Measurements from ENCODE around the gene SLIT1. TPM values are rescaled to one million over a fixed set of nuclear protein-coding genes. Genes with fewer than 3 reads are reported as not detected.

Gene SLIT1
- total RNA-seq, 1 experiment from 2014 or later, result 1.0 TPM

DNA sequence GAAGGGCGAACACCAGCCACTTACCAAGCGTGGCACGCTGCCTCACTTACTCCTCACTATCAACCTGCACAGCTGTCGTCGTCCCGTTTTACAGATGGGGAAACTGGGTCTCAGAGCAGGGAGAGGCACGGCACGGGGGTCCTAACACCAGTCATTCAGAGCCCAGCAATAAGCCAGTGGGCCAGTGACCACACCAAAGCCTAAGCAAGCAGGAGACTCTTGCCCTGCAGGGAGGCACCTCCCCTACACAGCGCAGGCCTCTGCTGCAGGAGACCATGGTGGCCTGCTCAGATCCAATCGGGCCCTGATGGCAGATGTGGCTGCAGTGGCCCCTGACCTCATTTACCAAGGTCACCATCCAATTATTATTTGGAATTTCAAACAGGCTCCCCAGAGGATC lies 4.8 kb downstream of the SLIT1 start:
- H3K9me2 ChIP-seq (replicated peaks; ENCODE audit: insufficient read depth, low read length), result no peaks in the 10 kb centered on the region
- H3K27ac ChIP-seq (ENCODE audit: low read length), result no peak overlapping the region
- H3K79me2 ChIP-seq (ENCODE audit: low read length), result no peaks in the 10 kb centered on the region
- no peak for DNase-seq
- no peaks in the 10 kb centered on the region for H3K27me3 ChIP-seq (ENCODE audit: low read length)
- no peaks in the 10 kb centered on the region for H3K9me3 ChIP-seq (ENCODE audit: low read length)
- H3K36me3 ChIP-seq (ENCODE audit: insufficient read depth, low read length), result no peaks in the 10 kb centered on the region
- H3K4me2 ChIP-seq (ENCODE audit: low read depth, low read length, poor library complexity, severe bottlenecking), result no peak overlapping the region
- H3K4me3 ChIP-seq (ENCODE audit: low read length), result no peak overlapping the region
- H3K4me1 ChIP-seq (ENCODE audit: low read length), result no peaks in the 10 kb centered on the region
- H4K20me1 ChIP-seq (ENCODE audit: insufficient read depth, low read depth, low read length), result no peaks in the 10 kb centered on the region
- no peak overlapping the region for H3K9ac ChIP-seq (ENCODE audit: low read length)
- no peak overlapping the region for H2AFZ ChIP-seq (ENCODE audit: low read length)

DNA sequence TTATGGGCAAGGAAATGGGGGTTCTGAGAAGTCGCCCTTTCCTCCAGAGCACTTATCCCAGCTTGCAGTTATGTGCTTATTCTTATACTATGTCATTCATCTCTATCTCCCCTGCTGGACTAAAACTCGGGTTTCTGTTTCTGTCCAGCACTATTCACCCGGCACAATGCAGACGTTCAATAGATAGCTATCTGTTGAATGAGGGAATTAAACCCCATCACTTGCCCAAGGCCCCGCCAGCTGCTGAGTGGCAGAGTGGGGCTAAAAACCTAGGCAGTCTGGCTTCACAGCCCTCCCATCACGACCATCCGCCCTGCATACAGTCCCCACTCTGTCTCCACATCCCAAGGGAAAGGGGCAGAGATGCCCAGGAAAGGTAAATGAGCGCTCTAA lies 5.4 kb downstream of the SLIT1 start:
- Histone ChIP-seq H3K36me3 (ENCODE audit: insufficient read depth, low read length) (no peaks in the 10 kb centered on the region), H3K4me2 (ENCODE audit: low read depth, low read length, poor library complexity, severe bottlenecking) (no peak overlapping the region), H4K20me1 (ENCODE audit: insufficient read depth, low read depth, low read length) (no peaks in the 10 kb centered on the region), H2AFZ (ENCODE audit: low read length) (no peak overlapping the region), H3K27me3 (ENCODE audit: low read length) (no peaks in the 10 kb centered on the region), H3K79me2 (ENCODE audit: low read length) (no peaks in the 10 kb centered on the region), H3K9me2 (replicated peaks; ENCODE audit: insufficient read depth, low read length) (no peaks in the 10 kb centered on the region), H3K9me3 (ENCODE audit: low read length) (no peaks in the 10 kb centered on the region), H3K4me1 (ENCODE audit: low read length) (no peaks in the 10 kb centered on the region), H3K9ac (ENCODE audit: low read length) (no peak overlapping the region), H3K4me3 (ENCODE audit: low read length) (no peak overlapping the region), H3K27ac (ENCODE audit: low read length) (no peak overlapping the region)
- no peak for DNase-seq

DNA sequence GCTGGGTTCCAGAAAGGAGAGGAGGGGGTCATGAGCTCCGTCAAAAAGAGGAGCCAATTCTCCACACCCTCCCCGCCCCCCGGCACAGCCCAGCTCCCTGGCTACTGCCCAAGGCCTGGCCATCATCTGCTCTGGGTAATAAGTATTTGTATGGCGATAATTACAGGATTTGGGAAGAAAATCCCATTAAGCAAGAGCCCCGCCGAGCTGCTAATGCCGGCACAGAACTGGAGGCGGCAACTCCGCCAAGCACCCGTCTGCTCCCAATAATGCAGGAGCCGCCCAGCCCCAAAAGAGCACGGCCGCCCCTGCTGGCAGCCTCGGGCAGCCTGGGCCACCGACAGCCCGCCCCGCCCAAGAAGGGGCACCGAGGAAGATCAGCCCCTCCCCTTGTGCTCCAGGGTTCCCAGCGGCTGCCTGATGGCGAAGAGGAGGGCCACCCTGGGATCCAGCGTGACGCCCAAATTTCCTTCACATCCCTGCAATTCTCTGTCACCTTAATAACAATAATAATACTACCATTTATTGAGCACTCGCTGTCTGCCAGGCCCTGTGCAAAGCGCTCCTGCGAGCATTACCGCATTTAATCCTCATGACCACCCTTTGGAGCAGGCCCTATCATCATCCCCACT lies 5.9 kb downstream of the SLIT1 start:
- Histone ChIP-seq H3K79me2 (ENCODE audit: low read length) (no peaks in the 10 kb centered on the region), H3K4me3 (ENCODE audit: low read length) (no peak overlapping the region), H3K9me2 (replicated peaks; ENCODE audit: insufficient read depth, low read length) (no peaks in the 10 kb centered on the region), H3K9me3 (ENCODE audit: low read length) (no peaks in the 10 kb centered on the region), H3K36me3 (ENCODE audit: insufficient read depth, low read length) (no peaks in the 10 kb centered on the region), H2AFZ (ENCODE audit: low read length) (no peak overlapping the region), H3K4me1 (ENCODE audit: low read length) (no peaks in the 10 kb centered on the region), H4K20me1 (ENCODE audit: insufficient read depth, low read depth, low read length) (no peaks in the 10 kb centered on the region), H3K4me2 (ENCODE audit: low read depth, low read length, poor library complexity, severe bottlenecking) (no peak overlapping the region), H3K27me3 (ENCODE audit: low read length) (no peaks in the 10 kb centered on the region), H3K9ac (ENCODE audit: low read length) (no peak overlapping the region), H3K27ac (ENCODE audit: low read length) (no peak overlapping the region)
- no peak for DNase-seq

DNA sequence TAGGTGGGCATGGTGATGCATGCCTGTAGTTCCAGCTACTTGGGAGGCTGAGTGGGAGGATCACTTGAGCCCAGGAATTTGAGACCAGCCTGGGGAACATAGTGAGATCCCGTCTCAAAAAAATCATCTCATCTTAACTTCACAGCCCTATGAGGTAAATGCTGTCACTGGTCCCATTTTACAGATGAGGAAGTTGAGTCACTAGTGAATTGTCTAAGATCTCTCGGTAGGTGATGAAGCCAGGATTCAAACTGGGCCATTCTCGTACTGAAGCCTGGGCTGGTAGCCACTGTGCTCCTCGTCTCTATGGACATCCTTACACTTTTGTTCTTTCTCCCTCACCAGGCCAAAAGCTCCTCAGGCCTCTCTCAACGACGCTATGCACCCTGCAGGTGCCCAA lies 6.4 kb downstream of the SLIT1 start:
- Histone ChIP-seq H3K4me1 (ENCODE audit: low read length) (no peaks in the 10 kb centered on the region), H2AFZ (ENCODE audit: low read length) (no peak overlapping the region), H3K79me2 (ENCODE audit: low read length) (no peaks in the 10 kb centered on the region), H3K9ac (ENCODE audit: low read length) (no peak overlapping the region), H3K4me3 (ENCODE audit: low read length) (no peak overlapping the region), H3K27me3 (ENCODE audit: low read length) (no peaks in the 10 kb centered on the region), H3K4me2 (ENCODE audit: low read depth, low read length, poor library complexity, severe bottlenecking) (no peak overlapping the region), H3K9me3 (ENCODE audit: low read length) (no peaks in the 10 kb centered on the region), H3K36me3 (ENCODE audit: insufficient read depth, low read length) (no peaks in the 10 kb centered on the region), H4K20me1 (ENCODE audit: insufficient read depth, low read depth, low read length) (no peaks in the 10 kb centered on the region), H3K9me2 (replicated peaks; ENCODE audit: insufficient read depth, low read length) (no peaks in the 10 kb centered on the region), H3K27ac (ENCODE audit: low read length) (no peak overlapping the region)
- DNase-seq, result no peak

DNA sequence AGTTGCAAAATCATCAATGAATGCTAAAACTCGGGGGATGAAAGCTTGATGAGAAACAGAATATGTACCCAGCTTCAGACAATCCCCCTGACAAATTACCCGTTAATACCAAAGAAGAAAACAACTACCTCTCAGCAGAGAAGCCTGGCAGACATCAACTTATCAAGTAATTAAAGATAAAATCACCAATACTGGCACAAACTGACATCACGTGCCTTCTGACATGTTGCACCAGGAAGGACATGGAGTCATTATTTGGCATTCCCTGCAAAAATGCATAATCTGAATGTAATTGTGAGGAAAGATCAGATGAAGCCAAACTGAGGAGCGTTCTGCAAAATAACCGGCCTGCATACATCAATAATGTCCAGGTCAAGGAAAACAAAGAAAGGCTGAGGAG lies 7.7 kb downstream of the SLIT1 start:
- Histone ChIP-seq H3K9ac (ENCODE audit: low read length) (no peak overlapping the region), H3K4me1 (ENCODE audit: low read length) (no peaks in the 10 kb centered on the region), H3K36me3 (ENCODE audit: insufficient read depth, low read length) (no peaks in the 10 kb centered on the region), H4K20me1 (ENCODE audit: insufficient read depth, low read depth, low read length) (no peaks in the 10 kb centered on the region), H3K79me2 (ENCODE audit: low read length) (no peaks in the 10 kb centered on the region), H2AFZ (ENCODE audit: low read length) (no peak overlapping the region), H3K9me3 (ENCODE audit: low read length) (no peaks in the 10 kb centered on the region), H3K9me2 (replicated peaks; ENCODE audit: insufficient read depth, low read length) (no peaks in the 10 kb centered on the region), H3K4me3 (ENCODE audit: low read length) (no peak overlapping the region), H3K4me2 (ENCODE audit: low read depth, low read length, poor library complexity, severe bottlenecking) (no peak overlapping the region), H3K27ac (ENCODE audit: low read length) (no peak overlapping the region), H3K27me3 (ENCODE audit: low read length) (no peaks in the 10 kb centered on the region)
- no peak for DNase-seq

DNA sequence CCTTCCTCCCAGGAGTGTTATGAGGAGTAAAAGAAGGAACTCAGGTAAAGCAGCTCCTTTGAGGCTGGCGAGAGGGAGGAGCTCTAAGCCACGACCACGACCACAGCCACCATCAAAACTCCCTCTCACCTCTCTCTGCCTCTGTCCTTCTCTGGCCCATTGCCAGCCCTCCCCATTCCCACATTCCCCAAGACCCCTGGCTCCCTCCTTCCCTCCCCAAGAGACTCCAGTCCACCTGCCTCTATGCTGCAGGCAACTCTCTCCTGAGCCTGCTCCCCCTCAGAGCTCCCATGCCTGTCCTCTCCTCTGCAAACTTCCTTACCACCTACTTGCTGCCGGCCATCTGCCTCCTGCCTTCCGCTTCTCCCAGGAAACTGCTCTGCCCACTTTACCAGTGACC lies 9.5 kb downstream of the SLIT1 start:
- Histone ChIP-seq H3K79me2 (ENCODE audit: low read length) (no peaks in the 10 kb centered on the region), H3K4me2 (ENCODE audit: low read depth, low read length, poor library complexity, severe bottlenecking) (no peak overlapping the region), H3K9me2 (replicated peaks; ENCODE audit: insufficient read depth, low read length) (no peaks in the 10 kb centered on the region), H3K27ac (ENCODE audit: low read length) (no peak overlapping the region), H4K20me1 (ENCODE audit: insufficient read depth, low read depth, low read length) (no peaks in the 10 kb centered on the region), H3K27me3 (ENCODE audit: low read length) (no peaks in the 10 kb centered on the region), H3K9me3 (ENCODE audit: low read length) (no peaks in the 10 kb centered on the region), H3K4me1 (ENCODE audit: low read length) (no peaks in the 10 kb centered on the region), H2AFZ (ENCODE audit: low read length) (no peak overlapping the region), H3K4me3 (ENCODE audit: low read length) (no peak overlapping the region), H3K9ac (ENCODE audit: low read length) (no peak overlapping the region), H3K36me3 (ENCODE audit: insufficient read depth, low read length) (no peaks in the 10 kb centered on the region)
- DNase-seq, result no peak

DNA sequence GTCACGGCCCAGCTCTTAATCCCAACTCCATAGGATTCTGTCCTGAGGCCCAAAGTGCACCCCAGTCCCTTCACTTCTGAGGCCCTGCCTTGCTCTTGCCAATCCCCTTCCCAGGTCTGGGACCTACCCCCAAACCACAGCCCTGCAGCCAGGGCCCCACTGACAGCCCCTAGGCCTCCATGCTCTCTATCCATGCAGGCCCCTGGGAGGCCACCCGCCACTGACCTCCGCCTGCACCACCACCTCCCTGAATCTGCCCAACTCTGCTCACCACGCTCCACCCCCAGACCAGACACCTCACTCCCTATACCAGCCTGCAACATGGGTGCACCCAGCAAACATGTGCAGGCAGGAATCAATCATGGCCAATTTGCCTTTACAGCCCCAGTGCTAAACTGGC lies 10.2 kb downstream of the SLIT1 start:
- Histone ChIP-seq H4K20me1 (ENCODE audit: insufficient read depth, low read depth, low read length) (no peaks in the 10 kb centered on the region), H3K4me3 (ENCODE audit: low read length) (no peak overlapping the region), H3K27me3 (ENCODE audit: low read length) (no peaks in the 10 kb centered on the region), H3K9me2 (replicated peaks; ENCODE audit: insufficient read depth, low read length) (no peaks in the 10 kb centered on the region), H3K4me2 (ENCODE audit: low read depth, low read length, poor library complexity, severe bottlenecking) (no peak overlapping the region), H3K36me3 (ENCODE audit: insufficient read depth, low read length) (no peaks in the 10 kb centered on the region), H3K79me2 (ENCODE audit: low read length) (no peaks in the 10 kb centered on the region), H3K9ac (ENCODE audit: low read length) (no peak overlapping the region), H3K4me1 (ENCODE audit: low read length) (no peaks in the 10 kb centered on the region), H3K9me3 (ENCODE audit: low read length) (no peaks in the 10 kb centered on the region), H2AFZ (ENCODE audit: low read length) (no peak overlapping the region), H3K27ac (ENCODE audit: low read length) (no peak overlapping the region)
- no peak for DNase-seq

DNA sequence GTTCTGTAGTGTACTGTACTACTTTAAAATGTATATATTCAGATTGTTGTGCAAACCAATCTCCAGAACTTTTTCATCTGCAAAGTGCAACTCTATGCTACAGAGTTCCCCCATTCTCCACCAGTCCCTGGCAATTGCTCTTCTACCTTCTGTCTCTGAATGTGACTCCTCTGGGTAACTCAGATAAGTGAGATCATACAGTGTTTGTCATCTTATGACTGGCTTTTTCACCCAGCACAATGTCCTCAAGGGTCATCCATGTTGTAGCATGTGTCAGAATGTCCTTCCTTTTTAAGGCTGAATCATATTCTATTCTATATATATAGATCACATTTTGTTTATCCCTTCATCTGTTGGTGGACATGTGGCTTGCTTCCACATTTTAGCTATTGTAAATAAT lies 10.8 kb downstream of the SLIT1 start:
- Histone ChIP-seq H3K36me3 (ENCODE audit: insufficient read depth, low read length) (no peaks in the 10 kb centered on the region), H3K79me2 (ENCODE audit: low read length) (no peaks in the 10 kb centered on the region), H3K4me3 (ENCODE audit: low read length) (no peak overlapping the region), H3K9me2 (replicated peaks; ENCODE audit: insufficient read depth, low read length) (no peaks in the 10 kb centered on the region), H4K20me1 (ENCODE audit: insufficient read depth, low read depth, low read length) (no peaks in the 10 kb centered on the region), H3K27ac (ENCODE audit: low read length) (no peak overlapping the region), H3K9ac (ENCODE audit: low read length) (no peak overlapping the region), H3K4me1 (ENCODE audit: low read length) (no peaks in the 10 kb centered on the region), H3K9me3 (ENCODE audit: low read length) (no peaks in the 10 kb centered on the region), H3K27me3 (ENCODE audit: low read length) (no peaks in the 10 kb centered on the region), H3K4me2 (ENCODE audit: low read depth, low read length, poor library complexity, severe bottlenecking) (no peak overlapping the region), H2AFZ (ENCODE audit: low read length) (no peak overlapping the region)
- no peak for DNase-seq

DNA sequence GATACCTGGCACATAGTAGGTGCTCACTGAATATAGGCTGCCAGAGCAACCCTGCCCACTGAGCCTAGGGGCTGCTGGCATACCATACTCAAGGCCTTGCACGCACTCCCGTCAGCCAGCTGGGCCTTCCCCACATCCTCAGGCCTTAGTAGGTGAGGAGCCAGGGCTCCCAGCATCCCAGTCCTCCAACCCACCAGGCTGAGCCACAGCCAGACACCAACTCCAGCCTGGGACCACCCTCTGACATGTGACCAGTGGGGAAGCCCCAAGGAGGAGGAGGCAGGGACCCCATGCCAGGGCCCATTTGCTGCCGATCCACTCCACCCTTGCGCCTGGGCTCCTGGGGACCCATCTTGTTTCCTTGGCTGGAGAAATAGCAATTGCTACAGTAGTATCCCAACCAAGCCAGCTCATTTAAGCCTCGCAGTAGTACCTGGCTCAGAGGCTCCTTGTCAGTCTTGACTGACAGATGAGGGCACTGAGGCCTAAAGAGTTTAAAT lies 11.4 kb downstream of the SLIT1 start:
- Histone ChIP-seq H3K27ac (ENCODE audit: low read length) (no peak overlapping the region), H3K9me3 (ENCODE audit: low read length) (no peaks in the 10 kb centered on the region), H3K79me2 (ENCODE audit: low read length) (no peaks in the 10 kb centered on the region)

More for the DNA sequence above, 11.4 kb downstream of the SLIT1 start:
- Histone ChIP-seq H3K4me1 (ENCODE audit: low read length) (no peaks in the 10 kb centered on the region), H3K4me3 (ENCODE audit: low read length) (no peak overlapping the region), H3K36me3 (ENCODE audit: insufficient read depth, low read length) (no peaks in the 10 kb centered on the region), H3K9ac (ENCODE audit: low read length) (no peak overlapping the region), H3K27me3 (ENCODE audit: low read length) (no peaks in the 10 kb centered on the region), H2AFZ (ENCODE audit: low read length) (no peak overlapping the region), H3K9me2 (replicated peaks; ENCODE audit: insufficient read depth, low read length) (no peaks in the 10 kb centered on the region), H4K20me1 (ENCODE audit: insufficient read depth, low read depth, low read length) (no peaks in the 10 kb centered on the region), H3K4me2 (ENCODE audit: low read depth, low read length, poor library complexity, severe bottlenecking) (no peak overlapping the region)
- no peak for DNase-seq
